OCI-LY3 (cell line): ENCODE results near the gene UTP20.
A peak's percentile ranks its signal among the peaks of the same experiment; 100 is the strongest.

Experiments
- H2AFZ ChIP-seq: fragments of 200-600, 300-600 bp; shearing (Covaris generic); 2 replicates; pipeline ENCODE4 v1.6.0; 2014; ENCODE audit warnings: antibody characterized with exemption, low read depth, low read length
- H3K27ac ChIP-seq: fragments of 200-600, 300-600 bp; sonication (generic); 2 replicates; pipeline ENCODE4 v1.5.1; 2014; ENCODE audit warnings: mild to moderate bottlenecking, low read length, moderate library complexity, mixed read lengths
- H3K27me3 ChIP-seq: fragments of 200-600, 300-600 bp; sonication (generic); 2 replicates; pipeline ENCODE4 v1.6.1; 2014; ENCODE audit warnings: low read depth, low read length, mixed read lengths
- H3K36me3 ChIP-seq: fragments of 200-600, 300-600 bp; sonication (generic); replicated peaks from 2 replicates; pipeline ENCODE3; 2014; ENCODE audit warnings: low read depth, low read length, mixed read lengths
- H3K4me1 ChIP-seq: fragments of 300-600, 200-600 bp; sonication (generic); 2 replicates; pipeline ENCODE4 v1.6.1; 2014; ENCODE audit warnings: low read length, mixed read lengths
- H3K4me2 ChIP-seq: fragments of 200-600, 300-600 bp; sonication (generic); 2 replicates; pipeline ENCODE4 v1.6.1; 2014; ENCODE audit warnings: low read length, mixed read lengths
- H3K4me3 ChIP-seq: fragments of 300-600, 200-600 bp; sonication (generic); 2 replicates; pipeline ENCODE4 v1.5.1; 2014; ENCODE audit warnings: antibody characterized with exemption, mild to moderate bottlenecking, low read length, moderate library complexity
- H3K79me2 ChIP-seq: fragments of 300-600, 200-600 bp; shearing (Covaris generic); 2 replicates; pipeline ENCODE4 v1.6.1; 2014; ENCODE audit warnings: mild to moderate bottlenecking, low read length, mixed read lengths
- H3K9ac ChIP-seq: fragments of 300-600, 200-600 bp; shearing (Covaris generic); 2 replicates; pipeline ENCODE4 v1.6.0; 2014; ENCODE audit warnings: mild to moderate bottlenecking, low read length, moderate library complexity
- H3K9me3 ChIP-seq: fragments of 200-600, 300-600 bp; shearing (Covaris generic); 2 replicates; pipeline ENCODE4 v1.6.1; 2014; ENCODE audit warnings: low read length, mixed read lengths; ENCODE audit not compliant: insufficient read depth
- H4K20me1 ChIP-seq: fragments of 200-600, 300-600 bp; sonication (generic); 2 replicates; pipeline ENCODE4 v1.6.1; 2016; ENCODE audit warnings: low read length, mixed read lengths; ENCODE audit not compliant: insufficient read depth
- CTCF ChIP-seq: fragments of 200-600, 300-600 bp; sonication (generic); IDR thresholded peaks from 2 replicates; pipeline ENCODE4 v1.5.1; 2014; ENCODE audit warnings: antibody characterized with exemption, low read length, low read depth
- EZH2phosphoT487 ChIP-seq: fragments of 200-600 bp; shearing (Covaris generic); IDR thresholded peaks from 2 replicates; pipeline ENCODE4 v1.6.1; 2018; ENCODE audit warnings: antibody characterized with exemption, mixed run types, low read depth

UTP20 gene

GRCh38 chr12:101280006-101280505 is at the start of gene UTP20:
Gene UTP20 (plus strand): TSS chr12:101280105. CDS start chr12:101280283, 178 bp downstream.
- H3K4me1 ChIP-seq, result peaks cover 6% of the 10 kb centered on the region; the same call in 1 of the 2 replicates
- peak within 1 kb of the TSS; percentile 90 for H2AFZ ChIP-seq
- peak within 1 kb of the TSS; percentile 67 for H3K9ac ChIP-seq
- H3K4me3 ChIP-seq, result peak within 1 kb of the TSS; percentile 93
- H3K79me2 ChIP-seq, result peaks cover 24% of the 10 kb centered on the region
- H3K9me3 ChIP-seq, result no peaks in the 10 kb centered on the region
- TF ChIP-seq EZH2phosphoT487 (no peak), CTCF (no peak)
- H4K20me1 ChIP-seq, result no peaks in the 10 kb centered on the region
- peaks cover 14% of the 10 kb centered on the region; the same call in 1 of the 2 replicates for H3K27me3 ChIP-seq
- H3K27ac ChIP-seq, result no peak within 1 kb of the TSS
- peak within 1 kb of the TSS; percentile 90 for H3K4me2 ChIP-seq
- peaks cover 7% of the 10 kb centered on the region for H3K36me3 ChIP-seq

GRCh38 chr12:101230547-101230946 is 49.4 kb upstream of the UTP20 start:
- H3K4me2 ChIP-seq, result no peak overlapping the region
- H3K4me3 ChIP-seq, result no peak overlapping the region
- H3K79me2 ChIP-seq, result no peaks in the 10 kb centered on the region
- H3K9me3 ChIP-seq, result no peaks in the 10 kb centered on the region
- H3K27ac ChIP-seq, result no peak overlapping the region
- H3K9ac ChIP-seq, result no peak overlapping the region
- H4K20me1 ChIP-seq, result no peaks in the 10 kb centered on the region
- H2AFZ ChIP-seq, result no peak overlapping the region
- H3K27me3 ChIP-seq, result no peaks in the 10 kb centered on the region
- no peaks in the 10 kb centered on the region for H3K36me3 ChIP-seq
- TF ChIP-seq EZH2phosphoT487 (no peak), CTCF (no peak)
- H3K4me1 ChIP-seq, result no peaks in the 10 kb centered on the region

GRCh38 chr12:101231636-101232035 is 48.3 kb upstream of the UTP20 start:
- H3K9ac ChIP-seq, result no peak overlapping the region
- H3K79me2 ChIP-seq, result no peaks in the 10 kb centered on the region
- H3K27me3 ChIP-seq, result no peaks in the 10 kb centered on the region
- H2AFZ ChIP-seq, result no peak overlapping the region
- no peak overlapping the region for H3K27ac ChIP-seq
- no peak overlapping the region for H3K4me2 ChIP-seq
- no peaks in the 10 kb centered on the region for H4K20me1 ChIP-seq
- no peaks in the 10 kb centered on the region for H3K36me3 ChIP-seq
- no peak for TF ChIP-seq EZH2phosphoT487
- TF ChIP-seq CTCF, result no peak
- H3K4me1 ChIP-seq, result no peaks in the 10 kb centered on the region
- no peak overlapping the region for H3K4me3 ChIP-seq
- H3K9me3 ChIP-seq, result no peaks in the 10 kb centered on the region

GRCh38 chr12:101235686-101236085 is 44.2 kb upstream of the UTP20 start:
- Histone ChIP-seq H3K9ac (no peak overlapping the region), H3K27me3 (no peaks in the 10 kb centered on the region), H3K4me1 (no peaks in the 10 kb centered on the region), H3K9me3 (no peaks in the 10 kb centered on the region), H4K20me1 (no peaks in the 10 kb centered on the region), H3K36me3 (no peaks in the 10 kb centered on the region), H3K79me2 (no peaks in the 10 kb centered on the region), H3K4me3 (no peak overlapping the region), H3K27ac (no peak overlapping the region), H3K4me2 (no peak overlapping the region), H2AFZ (no peak overlapping the region)
- no peak for TF ChIP-seq EZH2phosphoT487
- TF ChIP-seq CTCF, result no peak
